ENCODE data around the gene SLC24A3. TPM values are rescaled to one million over a fixed set of nuclear protein-coding genes. Genes with fewer than 3 reads are reported as not detected.
A peak's percentile ranks its signal among the peaks of the same experiment; 100 is the strongest.

SLC24A3 gene
- total and polyA plus RNA-seq, 2 of the 13 experiments (the other 11 are each of a cell fraction or from before 2014, with no cell fraction given), result not detected

DNA sequence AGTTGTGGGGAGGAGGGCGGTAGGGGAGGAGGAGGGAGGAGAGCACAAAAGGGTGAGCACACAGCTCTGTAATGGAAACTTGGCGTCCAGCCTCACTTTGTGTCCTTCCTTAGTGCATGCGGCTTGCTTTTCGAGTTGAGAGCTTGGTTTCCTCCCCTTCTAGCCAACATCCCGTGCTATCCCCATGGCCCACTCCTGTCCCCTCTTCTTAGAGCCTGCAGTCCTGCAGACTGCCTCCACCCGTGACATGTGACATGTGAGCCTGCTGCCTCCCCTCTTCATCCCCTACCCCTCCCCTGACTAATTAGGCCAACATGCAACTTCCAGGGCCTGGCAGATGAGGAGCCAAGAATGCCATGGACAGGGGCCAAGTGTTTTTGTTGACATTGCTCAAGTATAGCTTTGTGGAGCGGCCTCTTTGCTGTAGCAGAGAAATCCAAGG is 63.2 kb downstream of the SLC24A3 start:
- POLR2A ChIA-PET, result no interaction called here
- DNase-seq (ENCODE audit: low spot score), result no peak
- in situ Hi-C loops (cut with HindIII; ENCODE audit: extremely low pct_ligation_motif_present, low pct_unique_long_range_greater_than_20kb), result no loop called here

DNA sequence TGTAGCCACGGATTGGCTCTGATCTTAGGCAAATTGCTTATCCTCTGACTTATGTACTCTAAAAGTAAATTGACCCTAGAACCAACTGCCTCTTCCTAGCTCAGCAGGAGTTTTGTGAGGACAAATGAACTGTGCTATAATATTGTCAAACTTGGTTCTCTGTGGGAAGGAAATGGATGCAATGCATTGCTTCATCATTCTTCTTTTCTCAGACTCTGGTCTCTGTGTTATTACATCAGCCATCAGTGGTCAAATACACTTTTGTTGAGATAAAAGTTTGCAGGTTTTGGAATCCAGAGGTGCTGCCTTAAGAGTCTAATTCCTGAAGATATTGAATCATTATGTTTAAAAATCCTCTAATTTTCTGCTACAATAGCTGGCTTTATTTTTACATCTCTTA is 64.9 kb downstream of the SLC24A3 start:
- FAIRE-seq, result peak; percentile 8
- Histone ChIP-seq H3K4me2 (ENCODE audit: low read depth, low read length) (no peak overlapping the region), H3K9ac (ENCODE audit: insufficient read depth, low read depth, low read length) (no peak overlapping the region), H4K20me1 (ENCODE audit: insufficient read depth, low read length) (no peaks in the 10 kb centered on the region), H3K79me2 (ENCODE audit: insufficient read depth, low read length) (no peaks in the 10 kb centered on the region), H3K27ac (ENCODE audit: extremely low read length, insufficient read depth, low read length) (no peak overlapping the region), H3K4me1 (ENCODE audit: insufficient read depth, low read length) (no peaks in the 10 kb centered on the region), H3K27me3 (ENCODE audit: control insufficient read depth in 1 of 2, insufficient read depth in 2 of 2, low read length in 2 of 2) (peaks cover 0 to 7% of the 10 kb centered on the region in 2 experiments; a peak in 1 of 5 replicates), H3K36me3 (replicated peaks in 1 of 2; ENCODE audit: control insufficient read depth in 1 of 2, insufficient read depth in 2 of 2, low read length in 2 of 2) (no peaks in the 10 kb centered on the region), H3K4me3 (replicated peaks in 1 of 3; ENCODE audit: insufficient read depth in 1 of 3, low read depth in 2 of 3, low read length in 3 of 3) (no peak overlapping the region), H3K9me3 (ENCODE audit: low read length) (no peaks in the 10 kb centered on the region), H2AFZ (ENCODE audit: low read length) (no peak overlapping the region)
- no peak for ATAC-seq
- TF ChIP-seq CEBPB (IDR thresholded peaks at IDR 0.05; ENCODE audit: borderline replicate concordance, low read depth, low read length) (peak; percentile 54; the same call in 1 of the 2 replicates), POLR2AphosphoS5 (IDR thresholded peaks at IDR 0.05; ENCODE audit: low read depth, low read length) (no peak), TAF1 (CRISPR knock-in tag; IDR thresholded peaks at IDR 0.05) (no peak), ZNF333 (CRISPR knock-in tag; IDR thresholded peaks at IDR 0.05; ENCODE audit: borderline replicate concordance) (no peak), GABPB1 (CRISPR knock-in tag; IDR thresholded peaks at IDR 0.05) (no peak)
- TF ChIP-seq, protein P1, sequence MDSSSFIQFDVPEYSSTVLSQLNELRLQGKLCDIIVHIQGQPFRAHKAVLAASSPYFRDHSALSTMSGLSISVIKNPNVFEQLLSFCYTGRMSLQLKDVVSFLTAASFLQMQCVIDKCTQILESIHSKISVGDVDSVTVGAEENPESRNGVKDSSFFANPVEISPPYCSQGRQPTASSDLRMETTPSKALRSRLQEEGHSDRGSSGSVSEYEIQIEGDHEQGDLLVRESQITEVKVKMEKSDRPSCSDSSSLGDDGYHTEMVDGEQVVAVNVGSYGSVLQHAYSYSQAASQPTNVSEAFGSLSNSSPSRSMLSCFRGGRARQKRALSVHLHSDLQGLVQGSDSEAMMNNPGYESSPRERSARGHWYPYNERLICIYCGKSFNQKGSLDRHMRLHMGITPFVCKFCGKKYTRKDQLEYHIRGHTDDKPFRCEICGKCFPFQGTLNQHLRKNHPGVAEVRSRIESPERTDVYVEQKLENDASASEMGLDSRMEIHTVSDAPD (CRISPR knock-in tag; IDR thresholded peaks at IDR 0.05), result no peak
- POLR2A ChIA-PET, result no interaction called here
- WGBS (ENCODE audit: low lambda C conversion rate), result 4% methylated on average over 1 of the region's 1 CpG
- CTCF ChIA-PET (ENCODE audit: low intra/inter-chr PET ratio, low total read pairs), result no interaction called here
- in situ Hi-C loops (cut with HindIII; ENCODE audit: extremely low pct_ligation_motif_present, low pct_unique_long_range_greater_than_20kb) (no loop called here), intact Hi-C loops (cut with micrococcal nuclease; ENCODE audit: unreplicated experiment) (no loop called here)
- BruUV-seq (replicated peaks), result no TSS peak
- no peak for DNase-seq (ENCODE audit: low spot score)

More for the DNA sequence above, 63.2 kb downstream of the SLC24A3 start:
- no peak overlapping the region for H3K4me2 ChIP-seq (ENCODE audit: low read depth, low read length)
- no peaks in the 10 kb centered on the region for H3K9me3 ChIP-seq (ENCODE audit: low read length)
- no peaks in the 10 kb centered on the region for H4K20me1 ChIP-seq (ENCODE audit: insufficient read depth, low read length)
- no peak for FAIRE-seq
- ATAC-seq, result peak; percentile 23; the same call in 2 of the 3 replicates
- H3K36me3 ChIP-seq (replicated peaks in 1 of 2; ENCODE audit: control insufficient read depth in 1 of 2, insufficient read depth in 2 of 2, low read length in 2 of 2), result no peaks in the 10 kb centered on the region
- no peaks in the 10 kb centered on the region for H3K4me1 ChIP-seq (ENCODE audit: insufficient read depth, low read length)
- no peak overlapping the region for H3K27ac ChIP-seq (ENCODE audit: extremely low read length, insufficient read depth, low read length)
- intact Hi-C loops (cut with micrococcal nuclease; ENCODE audit: unreplicated experiment), result no loop called here
- no peak overlapping the region for H3K9ac ChIP-seq (ENCODE audit: insufficient read depth, low read depth, low read length)
- TF ChIP-seq ZFP41 (CRISPR knock-in tag; IDR thresholded peaks at IDR 0.05; ENCODE audit: borderline replicate concordance), result no peak
- TF ChIP-seq, protein P2, sequence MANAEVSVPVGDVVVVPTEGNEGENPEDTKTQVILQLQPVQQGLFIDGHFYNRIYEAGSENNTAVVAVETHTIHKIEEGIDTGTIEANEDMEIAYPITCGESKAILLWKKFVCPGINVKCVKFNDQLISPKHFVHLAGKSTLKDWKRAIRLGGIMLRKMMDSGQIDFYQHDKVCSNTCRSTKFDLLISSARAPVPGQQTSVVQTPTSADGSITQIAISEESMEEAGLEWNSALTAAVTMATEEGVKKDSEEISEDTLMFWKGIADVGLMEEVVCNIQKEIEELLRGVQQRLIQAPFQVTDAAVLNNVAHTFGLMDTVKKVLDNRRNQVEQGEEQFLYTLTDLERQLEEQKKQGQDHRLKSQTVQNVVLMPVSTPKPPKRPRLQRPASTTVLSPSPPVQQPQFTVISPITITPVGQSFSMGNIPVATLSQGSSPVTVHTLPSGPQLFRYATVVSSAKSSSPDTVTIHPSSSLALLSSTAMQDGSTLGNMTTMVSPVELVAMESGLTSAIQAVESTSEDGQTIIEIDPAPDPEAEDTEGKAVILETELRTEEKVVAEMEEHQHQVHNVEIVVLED (CRISPR knock-in tag; IDR thresholded peaks at IDR 0.05; ENCODE audit: borderline replicate concordance), result no peak
- BruUV-seq (replicated peaks), result no TSS peak
- WGBS (ENCODE audit: low lambda C conversion rate), result 4% methylated on average over 7 of the region's 7 CpGs
- H3K27me3 ChIP-seq (ENCODE audit: control insufficient read depth in 1 of 2, insufficient read depth in 2 of 2, low read length in 2 of 2), result peaks cover 0 to 7% of the 10 kb centered on the region in 2 experiments; a peak in 1 of 5 replicates
- H2AFZ ChIP-seq (ENCODE audit: low read length), result no peak overlapping the region
- H3K4me3 ChIP-seq (replicated peaks in 1 of 3; ENCODE audit: insufficient read depth in 1 of 3, low read depth in 2 of 3, low read length in 3 of 3), result no peak overlapping the region
- CTCF ChIA-PET (ENCODE audit: low intra/inter-chr PET ratio, low total read pairs), result no interaction called here
- no peaks in the 10 kb centered on the region for H3K79me2 ChIP-seq (ENCODE audit: insufficient read depth, low read length)
